Right lobe of liver (tissue), 4 donors: Measurements from ENCODE around the gene USP47.

Source experiments
- CTCF ChIP-seq, 4 donors: fragments of 200-600 bp in 3 of 4; fragments of 450-650 bp in 1 of 4; IDR thresholded peaks; one replicate each; pipeline versions ENCODE4 v1.5.1 to v1.8.0; 2016 to 2022; ENCODE audit warnings: antibody characterized with exemption in 4 of 4, mild to moderate bottlenecking in 2 of 4
- POLR2A ChIP-seq: fragments of 450-650 bp; IDR thresholded peaks from one replicate; pipeline ENCODE4 v1.6.1; 2017; ENCODE audit warnings: antibody characterized with exemption, mild to moderate bottlenecking
- donor health status: DM: no; HTN: no; CAD: no.
- donor health status: DM: no; HTN: no; CAD: no.
- donor health status: DM: no; HTN: yes; CAD: no.

DNA sequence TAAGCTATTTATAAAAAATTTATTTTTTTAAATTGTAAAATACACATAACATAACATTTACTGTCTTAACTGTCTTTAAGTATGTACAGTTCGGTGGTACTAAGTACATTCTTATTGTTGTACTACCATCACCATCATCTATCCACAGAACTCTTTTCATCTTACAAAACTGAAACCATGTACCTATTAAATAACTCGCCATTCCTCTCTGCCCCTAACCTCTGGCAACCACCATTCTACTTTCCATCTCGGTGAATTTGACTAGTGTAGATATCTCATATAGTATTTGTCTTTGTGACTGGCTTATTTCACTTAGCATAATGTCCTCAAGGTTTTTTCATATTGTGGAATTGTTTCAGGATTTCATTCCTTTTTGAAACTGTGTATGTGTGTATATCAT, 22.6 kb downstream of the USP47 start:
- no peak for TF ChIP-seq CTCF (IDR thresholded peaks at IDR 0.05)
- no peak for TF ChIP-seq POLR2A
